GM12892 (cell line): Measurements from ENCODE around the gene NDUFS1.

Experiments used
- POLR2A ChIP-seq: IDR thresholded peaks from 2 replicates; pipeline ENCODE4 v1.6.1; 2011; ENCODE audit warnings: low read depth, low read length, control low read depth
- POLR2AphosphoS5 ChIP-seq: IDR thresholded peaks from 2 replicates; pipeline ENCODE4 v1.6.1; 2011; ENCODE audit warnings: low read depth, low read length, control low read depth

- TF ChIP-seq POLR2A: peak; percentile 84
- peak; percentile 67; the same call in 1 of the 2 replicates for TF ChIP-seq POLR2AphosphoS5
Observed at GRCh38 chr2:206085742-206086445, 73.3 kb downstream of the NDUFS1 start, which contains the start of gene INO80D.
